K562 (cell line): ENCODE measurements around the gene GOLGA8B. TPM values are rescaled to one million over a fixed set of nuclear protein-coding genes. Genes with fewer than 3 reads are reported as not detected.
A peak's percentile ranks its signal among the peaks of the same experiment; 100 is the strongest.

Experiments
- ARID1B ChIP-seq: fragments of 450-650 bp; IDR thresholded peaks from 2 replicates; pipeline ENCODE4 v1.6.1; 2016; ENCODE audit warnings: antibody characterized with exemption, mild to moderate bottlenecking, inconsistent platforms
- ELF1 ChIP-seq: fragments of 200-800 bp; sonication (Bioruptor generic); IDR thresholded peaks from 2 replicates; pipeline ENCODE4 v1.6.1; 2016; ENCODE audit warnings: missing genetic modification characterization, missing compliant biosample characterization
- GABPA ChIP-seq: fragments of 200-800 bp; sonication (Bioruptor generic); conservative IDR thresholded peaks from 2 replicates; pipeline ENCODE4 v1.6.1; 2016; ENCODE audit warnings: low read depth, missing genetic modification characterization, missing compliant biosample characterization
- HDGF ChIP-seq: fragments of 450-650 bp; IDR thresholded peaks from 2 replicates; pipeline ENCODE4 v1.6.1; 2016
- HEY1 ChIP-seq: fragments of 250-450 bp; sonication (Bioruptor Pico); IDR thresholded peaks from 2 replicates; pipeline ENCODE4 v1.5.0; 2020; ENCODE audit warnings: mild to moderate bottlenecking, moderate library complexity, borderline replicate concordance
- MXI1 ChIP-seq: IDR thresholded peaks from 2 replicates; pipeline ENCODE4 v1.6.1; 2011; ENCODE audit warnings: low read depth, mild to moderate bottlenecking, improper control_type of control experiment, low read length
- NFIX ChIP-seq: fragments of 250-450 bp; sonication (Bioruptor Pico); IDR thresholded peaks from 2 replicates; pipeline ENCODE4 v1.4.0; 2020; ENCODE audit warnings: low read depth, mild to moderate bottlenecking, moderate library complexity
- XRCC4 ChIP-seq: IDR thresholded peaks from one replicate; pipeline ENCODE4 v1.6.1; 2011; ENCODE audit not compliant: insufficient read depth, insufficient read length; ENCODE audit errors: extremely low read depth
- ZNF316 ChIP-seq: fragments of 450-650 bp; IDR thresholded peaks from 2 replicates; pipeline ENCODE4 v1.6.1; 2016
- ZNF511 ChIP-seq: sonication (generic); formaldehyde crosslinking; IDR thresholded peaks from 2 replicates; pipeline ENCODE4 v1.8.0; 2022; ENCODE audit warnings: mild to moderate bottlenecking, missing genetic modification reagents
- polyA plus RNA-seq, 8 experiments: library from polyadenylated mRNA; depleted of rRNA in 4 of 8; stranded (reverse) in 5 of 8; unstranded in 3 of 8; fragments of >200 nt; fragmentation: Nextera tagmentation in 2 of 8; fragmentation: Illumina TruSeq in 1 of 8; extraction: Ambion mirVana in 2 of 8; extraction: Trizol in 1 of 8; gene quantifications; 2 replicates each; pipeline versions ENCODE4 v1.2.1 to v1.2.3, GENCODE V29; 2011 to 2014; ENCODE audit warnings: inconsistent platforms in 1 of 8, missing spikeins in 1 of 8
- total RNA-seq, 7 experiments: library from RNA; depleted of rRNA in 6 of 7; stranded (reverse); fragments of >200 nt in 6 of 7; fragmentation: Illumina TruSeq in 2 of 7; extraction: Trizol in 2 of 7; gene quantifications; 2 replicates each; pipeline versions ENCODE4 v1.2.1 to v1.2.3, GENCODE V29; 2011 to 2021; ENCODE audit warnings: low replicate concordance in 1 of 7
- TF ChIP-seq, protein P1 (sequence below), 3 experiments: IDR thresholded peaks in 2 of 3; conservative IDR thresholded peaks in 1 of 3; 2 replicates each; pipeline ENCODE4 v1.5.1; 2011 to 2012; ENCODE audit warnings: low read length in 3 of 3, mild to moderate bottlenecking in 3 of 3, control low read depth in 2 of 3, improper control_type of control experiment in 1 of 3, inconsistent platforms in 1 of 3, low read depth in 1 of 3, mixed read lengths in 1 of 3, moderate library complexity in 1 of 3; ENCODE audit not compliant: insufficient read depth in 2 of 3
- TF ChIP-seq, protein P2 (sequence below): sonication (generic); formaldehyde crosslinking; IDR thresholded peaks from 2 replicates; pipeline ENCODE4 v1.8.1; 2023; ENCODE audit warnings: mild to moderate bottlenecking, missing genetic modification reagents
- TF ChIP-seq, protein P3 (sequence below): fragments of 250-450 bp; sonication (Bioruptor Pico); IDR thresholded peaks from 2 replicates; pipeline ENCODE4 v1.8.0; 2021; ENCODE audit warnings: borderline replicate concordance, mild to moderate bottlenecking, moderate library complexity; ENCODE audit not compliant: poor library complexity, severe bottlenecking
- TF ChIP-seq, protein P4 (sequence below): fragments of 250-450 bp; sonication (Bioruptor Pico); IDR thresholded peaks from 2 replicates; pipeline ENCODE4 v1.8.0; 2022; ENCODE audit warnings: moderate library complexity, mild to moderate bottlenecking, inconsistent platforms
- TF ChIP-seq, protein P5 (sequence below): fragments of 450-650 bp; IDR thresholded peaks from 2 replicates; pipeline ENCODE4 v1.6.1; 2016; ENCODE audit warnings: mild to moderate bottlenecking

GOLGA8B gene
- total and polyA plus RNA-seq, 9 of the 15 experiments (the other 6 are each of a cell fraction or from before 2014, with no cell fraction given) = 7.9 to 236 (median 54.1) TPM

DNA sequence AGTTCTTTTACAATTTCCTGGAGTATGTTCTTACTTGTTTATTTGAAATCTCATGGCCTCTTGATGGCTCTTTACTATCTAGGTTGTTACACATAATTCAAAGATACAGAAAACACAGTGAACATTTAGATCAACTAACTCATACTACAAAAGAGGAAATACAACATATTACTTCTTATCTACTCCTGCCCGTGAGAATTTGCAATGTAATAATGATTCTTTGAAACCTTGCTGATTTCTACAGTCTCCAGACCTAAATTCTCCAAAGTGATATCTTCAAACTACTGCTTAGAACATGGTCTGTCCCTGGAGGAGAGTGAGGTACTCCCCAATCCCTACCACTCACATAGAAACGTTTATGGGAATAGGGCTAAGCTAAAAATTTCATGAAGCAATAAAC, 29.9 kb upstream of the GOLGA8B start (continued):
- TF ChIP-seq, protein P1, sequence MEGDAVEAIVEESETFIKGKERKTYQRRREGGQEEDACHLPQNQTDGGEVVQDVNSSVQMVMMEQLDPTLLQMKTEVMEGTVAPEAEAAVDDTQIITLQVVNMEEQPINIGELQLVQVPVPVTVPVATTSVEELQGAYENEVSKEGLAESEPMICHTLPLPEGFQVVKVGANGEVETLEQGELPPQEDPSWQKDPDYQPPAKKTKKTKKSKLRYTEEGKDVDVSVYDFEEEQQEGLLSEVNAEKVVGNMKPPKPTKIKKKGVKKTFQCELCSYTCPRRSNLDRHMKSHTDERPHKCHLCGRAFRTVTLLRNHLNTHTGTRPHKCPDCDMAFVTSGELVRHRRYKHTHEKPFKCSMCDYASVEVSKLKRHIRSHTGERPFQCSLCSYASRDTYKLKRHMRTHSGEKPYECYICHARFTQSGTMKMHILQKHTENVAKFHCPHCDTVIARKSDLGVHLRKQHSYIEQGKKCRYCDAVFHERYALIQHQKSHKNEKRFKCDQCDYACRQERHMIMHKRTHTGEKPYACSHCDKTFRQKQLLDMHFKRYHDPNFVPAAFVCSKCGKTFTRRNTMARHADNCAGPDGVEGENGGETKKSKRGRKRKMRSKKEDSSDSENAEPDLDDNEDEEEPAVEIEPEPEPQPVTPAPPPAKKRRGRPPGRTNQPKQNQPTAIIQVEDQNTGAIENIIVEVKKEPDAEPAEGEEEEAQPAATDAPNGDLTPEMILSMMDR (IDR thresholded peaks at IDR 0.05 in 2 of 3, conservative IDR thresholded peaks at IDR 0.05 in 1 of 3; ENCODE audit: insufficient read depth in 2 of 3, low read depth in 1 of 3, low read length in 3 of 3) = no peak
- TF ChIP-seq, protein P2, sequence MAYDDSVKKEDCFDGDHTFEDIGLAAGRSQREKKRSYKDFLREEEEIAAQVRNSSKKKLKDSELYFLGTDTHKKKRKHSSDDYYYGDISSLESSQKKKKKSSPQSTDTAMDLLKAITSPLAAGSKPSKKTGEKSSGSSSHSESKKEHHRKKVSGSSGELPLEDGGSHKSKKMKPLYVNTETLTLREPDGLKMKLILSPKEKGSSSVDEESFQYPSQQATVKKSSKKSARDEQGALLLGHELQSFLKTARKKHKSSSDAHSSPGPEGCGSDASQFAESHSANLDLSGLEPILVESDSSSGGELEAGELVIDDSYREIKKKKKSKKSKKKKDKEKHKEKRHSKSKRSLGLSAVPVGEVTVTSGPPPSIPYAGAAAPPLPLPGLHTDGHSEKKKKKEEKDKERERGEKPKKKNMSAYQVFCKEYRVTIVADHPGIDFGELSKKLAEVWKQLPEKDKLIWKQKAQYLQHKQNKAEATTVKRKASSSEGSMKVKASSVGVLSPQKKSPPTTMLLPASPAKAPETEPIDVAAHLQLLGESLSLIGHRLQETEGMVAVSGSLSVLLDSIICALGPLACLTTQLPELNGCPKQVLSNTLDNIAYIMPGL (CRISPR knock-in tag) = no peak
- TF ChIP-seq, protein P3, sequence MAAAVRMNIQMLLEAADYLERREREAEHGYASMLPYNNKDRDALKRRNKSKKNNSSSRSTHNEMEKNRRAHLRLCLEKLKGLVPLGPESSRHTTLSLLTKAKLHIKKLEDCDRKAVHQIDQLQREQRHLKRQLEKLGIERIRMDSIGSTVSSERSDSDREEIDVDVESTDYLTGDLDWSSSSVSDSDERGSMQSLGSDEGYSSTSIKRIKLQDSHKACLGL (CRISPR knock-in tag) = no peak
- no peak for TF ChIP-seq XRCC4
- peak; percentile 46 for TF ChIP-seq ARID1B
- no peak for TF ChIP-seq HEY1 (CRISPR knock-in tag)
- no peak for TF ChIP-seq ZNF316
- TF ChIP-seq ZNF511 = no peak
- TF ChIP-seq GABPA (tag) = no peak
- no peak for TF ChIP-seq MXI1
- TF ChIP-seq ELF1 (tag) = no peak
- no peak for TF ChIP-seq NFIX (CRISPR knock-in tag)
- TF ChIP-seq, protein P4, sequence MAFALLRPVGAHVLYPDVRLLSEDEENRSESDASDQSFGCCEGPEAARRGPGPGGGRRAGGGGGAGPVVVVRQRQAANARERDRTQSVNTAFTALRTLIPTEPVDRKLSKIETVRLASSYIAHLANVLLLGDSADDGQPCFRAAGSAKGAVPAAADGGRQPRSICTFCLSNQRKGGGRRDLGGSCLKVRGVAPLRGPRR (CRISPR knock-in tag) = no peak
- TF ChIP-seq HDGF = no peak
- TF ChIP-seq, protein P5, sequence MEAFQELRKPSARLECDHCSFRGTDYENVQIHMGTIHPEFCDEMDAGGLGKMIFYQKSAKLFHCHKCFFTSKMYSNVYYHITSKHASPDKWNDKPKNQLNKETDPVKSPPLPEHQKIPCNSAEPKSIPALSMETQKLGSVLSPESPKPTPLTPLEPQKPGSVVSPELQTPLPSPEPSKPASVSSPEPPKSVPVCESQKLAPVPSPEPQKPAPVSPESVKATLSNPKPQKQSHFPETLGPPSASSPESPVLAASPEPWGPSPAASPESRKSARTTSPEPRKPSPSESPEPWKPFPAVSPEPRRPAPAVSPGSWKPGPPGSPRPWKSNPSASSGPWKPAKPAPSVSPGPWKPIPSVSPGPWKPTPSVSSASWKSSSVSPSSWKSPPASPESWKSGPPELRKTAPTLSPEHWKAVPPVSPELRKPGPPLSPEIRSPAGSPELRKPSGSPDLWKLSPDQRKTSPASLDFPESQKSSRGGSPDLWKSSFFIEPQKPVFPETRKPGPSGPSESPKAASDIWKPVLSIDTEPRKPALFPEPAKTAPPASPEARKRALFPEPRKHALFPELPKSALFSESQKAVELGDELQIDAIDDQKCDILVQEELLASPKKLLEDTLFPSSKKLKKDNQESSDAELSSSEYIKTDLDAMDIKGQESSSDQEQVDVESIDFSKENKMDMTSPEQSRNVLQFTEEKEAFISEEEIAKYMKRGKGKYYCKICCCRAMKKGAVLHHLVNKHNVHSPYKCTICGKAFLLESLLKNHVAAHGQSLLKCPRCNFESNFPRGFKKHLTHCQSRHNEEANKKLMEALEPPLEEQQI = 0 out of 2 replicates have a peak, but pooled peaks have one; percentile 33
